HEK293T (cell line): ENCODE data around the gene FADS1.

Experiments
- BHLHE40 ChIP-seq: fragments of 450-650 bp; IDR thresholded peaks from 2 replicates; pipeline ENCODE4 v1.6.1; 2016; ENCODE audit warnings: mild to moderate bottlenecking, moderate library complexity, borderline replicate concordance
- CTBP1 ChIP-seq: fragments of 450-650 bp; IDR thresholded peaks from 2 replicates; pipeline ENCODE4 v1.6.1; 2016; ENCODE audit warnings: borderline replicate concordance
- ELF4 ChIP-seq: fragments of 450-650 bp; IDR thresholded peaks from 2 replicates; pipeline ENCODE4 v1.6.1; 2017; ENCODE audit warnings: antibody characterized with exemption
- FOXA1 ChIP-seq: fragments of 450-650 bp; IDR thresholded peaks from 2 replicates; pipeline ENCODE4 v1.6.1; 2016; ENCODE audit warnings: mild to moderate bottlenecking
- FOXK2 ChIP-seq: fragments of 450-650 bp; IDR thresholded peaks from 2 replicates; pipeline ENCODE4 v1.6.1; 2016; ENCODE audit warnings: mild to moderate bottlenecking
- FOXM1 ChIP-seq: fragments of 450-650 bp; IDR thresholded peaks from 2 replicates; pipeline ENCODE4 v1.6.1; 2017; ENCODE audit warnings: mild to moderate bottlenecking, borderline replicate concordance
- L3MBTL2 ChIP-seq: fragments of 450-650 bp; conservative IDR thresholded peaks from 2 replicates; pipeline ENCODE4 v1.6.1; 2016; ENCODE audit warnings: mild to moderate bottlenecking
- SP1 ChIP-seq: fragments of 450-650 bp; IDR thresholded peaks from 2 replicates; pipeline ENCODE4 v1.6.1; 2017

DNA sequence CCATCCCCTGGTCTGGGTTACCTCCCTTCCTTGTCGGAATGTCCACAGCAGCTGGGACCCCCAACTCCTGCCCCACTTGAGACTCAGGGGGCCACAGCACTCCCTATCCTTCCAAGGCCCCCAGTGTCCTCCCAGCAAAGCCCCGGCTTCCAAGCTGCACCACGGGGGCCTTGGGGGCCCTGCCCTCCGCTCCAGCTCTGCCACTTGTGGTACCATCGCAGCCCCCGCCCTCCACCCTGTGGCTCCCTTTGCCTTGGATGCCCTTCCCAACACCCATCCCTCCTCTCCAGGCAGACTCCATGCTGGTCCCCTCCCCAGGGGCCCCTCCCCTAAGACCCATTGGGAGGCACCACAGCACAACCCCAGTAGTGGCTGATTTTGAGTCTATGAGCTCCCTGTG lies 41.7 kb downstream of the FADS1 start:
- no peak for TF ChIP-seq L3MBTL2
- no peak for TF ChIP-seq CTBP1
- no peak for TF ChIP-seq BHLHE40
- no peak for TF ChIP-seq ELF4
- no peak for TF ChIP-seq SP1
- no peak for TF ChIP-seq FOXA1
- TF ChIP-seq FOXK2, result no peak
- TF ChIP-seq FOXM1, result no peak
